Osteocyte (in vitro differentiated cells): ENCODE data around the gene TMEM218. TPM values are rescaled to one million over a fixed set of nuclear protein-coding genes. Genes with fewer than 3 reads are reported as not detected.

Source experiments
- DNase-seq: peaks from one replicate; pipeline ENCODE4 v3.0.0; 2021; ENCODE audit warnings: mixed read lengths; ENCODE audit not compliant: unreplicated experiment; ENCODE audit errors: extremely low spot score
- H3K27ac Mint-ChIP-seq: one replicate; pipeline ENCODE4 v1.8.0; 2021; ENCODE audit warnings: mild to moderate bottlenecking, mixed read lengths; ENCODE audit not compliant: unreplicated experiment
- H3K27me3 Mint-ChIP-seq: one replicate; pipeline ENCODE4 v1.8.0; 2021; ENCODE audit warnings: mixed read lengths; ENCODE audit not compliant: unreplicated experiment
- H3K36me3 Mint-ChIP-seq: one replicate; pipeline ENCODE4 v1.8.0; 2021; ENCODE audit warnings: mixed read lengths; ENCODE audit not compliant: unreplicated experiment
- H3K4me1 Mint-ChIP-seq: one replicate; pipeline ENCODE4 v1.8.0; 2021; ENCODE audit warnings: mixed read lengths; ENCODE audit not compliant: unreplicated experiment
- H3K4me3 Mint-ChIP-seq: one replicate; pipeline ENCODE4 v1.8.0; 2021; ENCODE audit warnings: mild to moderate bottlenecking, moderate library complexity, mixed read lengths; ENCODE audit not compliant: unreplicated experiment
- H3K9me3 Mint-ChIP-seq: one replicate; pipeline ENCODE4 v1.8.0; 2021; ENCODE audit warnings: mixed read lengths; ENCODE audit not compliant: unreplicated experiment
- CTCF ChIP-seq: fragments of 200-600 bp; sonication (generic); IDR thresholded peaks from 2 replicates; pipeline ENCODE4 v1.5.0; 2021; ENCODE audit warnings: antibody characterized with exemption, mild to moderate bottlenecking, moderate library complexity
- total RNA-seq: library from RNA; stranded (reverse); gene quantifications from 2 replicates; pipeline ENCODE4 v1.2.1, GENCODE V29; 2021

Gene TMEM218
- total RNA-seq, 1 donor from 2014 or later: 19.9 TPM

GRCh38 chr11:125123194-125123946 is 11.9 kb upstream of the TMEM218 start:
- no peaks in the 10 kb centered on the region for H3K9me3 Mint-ChIP-seq
- DNase-seq: no peak
- H3K4me3 Mint-ChIP-seq: no peak overlapping the region
- H3K36me3 Mint-ChIP-seq: no peaks in the 10 kb centered on the region
- H3K27me3 Mint-ChIP-seq: no peaks in the 10 kb centered on the region
- peaks cover 13% of the 10 kb centered on the region for H3K4me1 Mint-ChIP-seq
- no peak overlapping the region for H3K27ac Mint-ChIP-seq
- no peak for TF ChIP-seq CTCF

- H3K36me3 Mint-ChIP-seq: no peaks in the 10 kb centered on the region
- peaks cover 7% of the 10 kb centered on the region for H3K4me1 Mint-ChIP-seq
- H3K9me3 Mint-ChIP-seq: no peaks in the 10 kb centered on the region
- no peak for DNase-seq
- peaks cover 13% of the 10 kb centered on the region for H3K27me3 Mint-ChIP-seq
- H3K27ac Mint-ChIP-seq: no peak overlapping the region
- no peak for TF ChIP-seq CTCF
- H3K4me3 Mint-ChIP-seq: no peak overlapping the region
These were observed 6.0 kb upstream of the TMEM218 start for GRCh38 chr11:125117429-125117828.

- Mint-ChIP-seq H3K4me1 (peaks cover 18% of the 10 kb centered on the region), H3K27me3 (peaks cover 13% of the 10 kb centered on the region), H3K27ac (no peak overlapping the region), H3K36me3 (no peaks in the 10 kb centered on the region), H3K4me3 (no peak overlapping the region), H3K9me3 (peaks cover 5% of the 10 kb centered on the region)
- no peak for DNase-seq
- no peak for TF ChIP-seq CTCF
These were observed 3.1 kb upstream of the TMEM218 start for GRCh38 chr11:125114518-125114917.

GRCh38 chr11:125112208-125112604 is 780 bp upstream of the TMEM218 start:
- Mint-ChIP-seq H3K4me1 (peaks cover 18% of the 10 kb centered on the region), H3K27me3 (peaks cover 9% of the 10 kb centered on the region), H3K9me3 (peaks cover 5% of the 10 kb centered on the region), H3K36me3 (no peaks in the 10 kb centered on the region), H3K4me3 (peak overlapping the region; percentile 98), H3K27ac (peak overlapping the region; percentile 96)
- no peak for TF ChIP-seq CTCF
- no peak for DNase-seq

GRCh38 chr11:125111001-125111342 is 454 bp downstream of the TMEM218 start:
- H3K27ac Mint-ChIP-seq: peak overlapping the region; percentile 96
- H3K27me3 Mint-ChIP-seq: peaks cover 3% of the 10 kb centered on the region
- H3K4me1 Mint-ChIP-seq: peaks cover 18% of the 10 kb centered on the region
- no peaks in the 10 kb centered on the region for H3K36me3 Mint-ChIP-seq
- H3K4me3 Mint-ChIP-seq: peak overlapping the region; percentile 98
- no peak for TF ChIP-seq CTCF
- no peak for DNase-seq
- H3K9me3 Mint-ChIP-seq: peaks cover 5% of the 10 kb centered on the region
